ENCODE data around the gene CBR1.

The CBR1 gene

GRCh38 chr21:36109868-36110267 lies 40.0 kb downstream of the CBR1 start:
- H3K27ac ChIP-seq, result no peak overlapping the region
- TF ChIP-seq CTCF (conservative IDR thresholded peaks at IDR 0.05), result no peak

- no peak for TF ChIP-seq CTCF (conservative IDR thresholded peaks at IDR 0.05)
- no peak overlapping the region for H3K27ac ChIP-seq
Observed at GRCh38 chr21:36111238-36111637, 41.4 kb downstream of the CBR1 start.

GRCh38 chr21:36113647-36114428 lies 44.0 kb downstream of the CBR1 start:
- TF ChIP-seq CTCF (conservative IDR thresholded peaks at IDR 0.05), result no peak
- peak overlapping the region; percentile 95 for H3K27ac ChIP-seq

- no peak overlapping the region for H3K27ac ChIP-seq
- TF ChIP-seq CTCF (conservative IDR thresholded peaks at IDR 0.05), result no peak
Observed at GRCh38 chr21:36115138-36115730, 45.4 kb downstream of the CBR1 start.

GRCh38 chr21:36117286-36117741 lies 47.5 kb downstream of the CBR1 start:
- TF ChIP-seq CTCF (conservative IDR thresholded peaks at IDR 0.05), result no peak

GRCh38 chr21:36120304-36120888 lies 50.6 kb downstream of the CBR1 start:
- TF ChIP-seq CTCF (conservative IDR thresholded peaks at IDR 0.05), result no peak
- H3K27ac ChIP-seq, result no peak overlapping the region

More at GRCh38 chr21:36117286-36117741, 47.5 kb downstream of the CBR1 start:
- no peak overlapping the region; the same call in 1 of the 2 replicates for H3K27ac ChIP-seq
